Measurements from ENCODE around the gene ELK3.

GRCh38 chr12:96237465-96238077 is 43.4 kb downstream of the ELK3 start:
- TF ChIP-seq, protein P1, sequence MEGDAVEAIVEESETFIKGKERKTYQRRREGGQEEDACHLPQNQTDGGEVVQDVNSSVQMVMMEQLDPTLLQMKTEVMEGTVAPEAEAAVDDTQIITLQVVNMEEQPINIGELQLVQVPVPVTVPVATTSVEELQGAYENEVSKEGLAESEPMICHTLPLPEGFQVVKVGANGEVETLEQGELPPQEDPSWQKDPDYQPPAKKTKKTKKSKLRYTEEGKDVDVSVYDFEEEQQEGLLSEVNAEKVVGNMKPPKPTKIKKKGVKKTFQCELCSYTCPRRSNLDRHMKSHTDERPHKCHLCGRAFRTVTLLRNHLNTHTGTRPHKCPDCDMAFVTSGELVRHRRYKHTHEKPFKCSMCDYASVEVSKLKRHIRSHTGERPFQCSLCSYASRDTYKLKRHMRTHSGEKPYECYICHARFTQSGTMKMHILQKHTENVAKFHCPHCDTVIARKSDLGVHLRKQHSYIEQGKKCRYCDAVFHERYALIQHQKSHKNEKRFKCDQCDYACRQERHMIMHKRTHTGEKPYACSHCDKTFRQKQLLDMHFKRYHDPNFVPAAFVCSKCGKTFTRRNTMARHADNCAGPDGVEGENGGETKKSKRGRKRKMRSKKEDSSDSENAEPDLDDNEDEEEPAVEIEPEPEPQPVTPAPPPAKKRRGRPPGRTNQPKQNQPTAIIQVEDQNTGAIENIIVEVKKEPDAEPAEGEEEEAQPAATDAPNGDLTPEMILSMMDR (conservative IDR thresholded peaks at IDR 0.05): no peak
- no peak for TF ChIP-seq ZFX (IDR thresholded peaks at IDR 0.05)

Data from C4-2B (cell line).